GM18517 (cell line): ENCODE results near the gene XRCC5.
"Not testable (repeated sequence)": the region's sequence is repeated elsewhere in the genome, so short reads cannot be mapped to it uniquely, and the experiment has no call there.

Source experiments
- ATAC-seq: cut with Tn5 transposase; IDR thresholded peaks from one replicate; pipeline ENCODE4 v1.9.1; 2021; ENCODE audit warnings: mild to moderate bottlenecking, moderate library complexity; ENCODE audit not compliant: unreplicated experiment

The XRCC5 gene

GRCh38 chr2:216116418-216116817, 7.3 kb downstream of the XRCC5 start:
- ATAC-seq: no peak

- no peak for ATAC-seq
Observed at GRCh38 chr2:216117561-216118340, 8.6 kb downstream of the XRCC5 start.

GRCh38 chr2:216118474-216118873, 9.3 kb downstream of the XRCC5 start:
- no peak for ATAC-seq

GRCh38 chr2:216119146-216119545, 10.0 kb downstream of the XRCC5 start:
- ATAC-seq: no peak

GRCh38 chr2:216119986-216120385, 10.8 kb downstream of the XRCC5 start:
- no peak for ATAC-seq

GRCh38 chr2:216121255-216121654, 12.1 kb downstream of the XRCC5 start:
- ATAC-seq: no peak

GRCh38 chr2:216126943-216127342, 17.8 kb downstream of the XRCC5 start:
- ATAC-seq: no peak

- ATAC-seq: no peak
Observed at GRCh38 chr2:216130346-216130971, 21.3 kb downstream of the XRCC5 start.

- no peak for ATAC-seq
Observed at GRCh38 chr2:216131175-216131926, 22.2 kb downstream of the XRCC5 start.

GRCh38 chr2:216132585-216132984, 23.4 kb downstream of the XRCC5 start:
- ATAC-seq: no peak

GRCh38 chr2:216133397-216133796, 24.2 kb downstream of the XRCC5 start:
- no peak for ATAC-seq

- no peak for ATAC-seq
Observed at GRCh38 chr2:216134958-216135541, 25.9 kb downstream of the XRCC5 start.

- no peak for ATAC-seq
Observed at GRCh38 chr2:216139884-216140283, 30.7 kb downstream of the XRCC5 start.

- ATAC-seq: not testable (repeated sequence)
Observed at GRCh38 chr2:216141516-216141915, 32.4 kb downstream of the XRCC5 start.

GRCh38 chr2:216142540-216142939, 33.4 kb downstream of the XRCC5 start:
- ATAC-seq: peak; percentile 99

GRCh38 chr2:216144372-216144771, 35.2 kb downstream of the XRCC5 start:
- no peak for ATAC-seq

- ATAC-seq: no peak
Observed at GRCh38 chr2:216144857-216145256, 35.7 kb downstream of the XRCC5 start.

- no peak for ATAC-seq
Observed at GRCh38 chr2:216146573-216146972, 37.4 kb downstream of the XRCC5 start.

GRCh38 chr2:216147172-216148131, 38.3 kb downstream of the XRCC5 start:
- no peak for ATAC-seq

GRCh38 chr2:216148983-216149382, 39.8 kb downstream of the XRCC5 start:
- no peak for ATAC-seq
